Stimulated activated naive CD8-positive, alpha-beta T cell treated with anti-CD3 and anti-CD28 coated beads, Interleukin-15, Interleukin-2, amounts not matched to agents 100 ng/mL and 50 ng/mL, for 24 hours (primary cell): ENCODE results near the gene GABRE.

Experiments
- H3K27ac Mint-ChIP-seq: one replicate; pipeline ENCODE4 v1.8.0; 2021; ENCODE audit warnings: mild to moderate bottlenecking, mixed read lengths
- H3K27me3 Mint-ChIP-seq: one replicate; pipeline ENCODE4 v1.8.0; 2021; ENCODE audit warnings: mixed read lengths
- H3K36me3 Mint-ChIP-seq: one replicate; pipeline ENCODE4 v1.8.0; 2021; ENCODE audit warnings: low read depth, mixed read lengths
- H3K4me1 Mint-ChIP-seq: one replicate; pipeline ENCODE4 v1.8.0; 2021; ENCODE audit warnings: low read depth, mixed read lengths
- H3K4me3 Mint-ChIP-seq: one replicate; pipeline ENCODE4 v1.8.0; 2021; ENCODE audit warnings: mild to moderate bottlenecking, mixed read lengths
- H3K9me3 Mint-ChIP-seq: one replicate; pipeline ENCODE4 v1.8.0; 2021; ENCODE audit warnings: mixed read lengths

GABRE gene, protein sequence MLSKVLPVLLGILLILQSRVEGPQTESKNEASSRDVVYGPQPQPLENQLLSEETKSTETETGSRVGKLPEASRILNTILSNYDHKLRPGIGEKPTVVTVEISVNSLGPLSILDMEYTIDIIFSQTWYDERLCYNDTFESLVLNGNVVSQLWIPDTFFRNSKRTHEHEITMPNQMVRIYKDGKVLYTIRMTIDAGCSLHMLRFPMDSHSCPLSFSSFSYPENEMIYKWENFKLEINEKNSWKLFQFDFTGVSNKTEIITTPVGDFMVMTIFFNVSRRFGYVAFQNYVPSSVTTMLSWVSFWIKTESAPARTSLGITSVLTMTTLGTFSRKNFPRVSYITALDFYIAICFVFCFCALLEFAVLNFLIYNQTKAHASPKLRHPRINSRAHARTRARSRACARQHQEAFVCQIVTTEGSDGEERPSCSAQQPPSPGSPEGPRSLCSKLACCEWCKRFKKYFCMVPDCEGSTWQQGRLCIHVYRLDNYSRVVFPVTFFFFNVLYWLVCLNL

DNA sequence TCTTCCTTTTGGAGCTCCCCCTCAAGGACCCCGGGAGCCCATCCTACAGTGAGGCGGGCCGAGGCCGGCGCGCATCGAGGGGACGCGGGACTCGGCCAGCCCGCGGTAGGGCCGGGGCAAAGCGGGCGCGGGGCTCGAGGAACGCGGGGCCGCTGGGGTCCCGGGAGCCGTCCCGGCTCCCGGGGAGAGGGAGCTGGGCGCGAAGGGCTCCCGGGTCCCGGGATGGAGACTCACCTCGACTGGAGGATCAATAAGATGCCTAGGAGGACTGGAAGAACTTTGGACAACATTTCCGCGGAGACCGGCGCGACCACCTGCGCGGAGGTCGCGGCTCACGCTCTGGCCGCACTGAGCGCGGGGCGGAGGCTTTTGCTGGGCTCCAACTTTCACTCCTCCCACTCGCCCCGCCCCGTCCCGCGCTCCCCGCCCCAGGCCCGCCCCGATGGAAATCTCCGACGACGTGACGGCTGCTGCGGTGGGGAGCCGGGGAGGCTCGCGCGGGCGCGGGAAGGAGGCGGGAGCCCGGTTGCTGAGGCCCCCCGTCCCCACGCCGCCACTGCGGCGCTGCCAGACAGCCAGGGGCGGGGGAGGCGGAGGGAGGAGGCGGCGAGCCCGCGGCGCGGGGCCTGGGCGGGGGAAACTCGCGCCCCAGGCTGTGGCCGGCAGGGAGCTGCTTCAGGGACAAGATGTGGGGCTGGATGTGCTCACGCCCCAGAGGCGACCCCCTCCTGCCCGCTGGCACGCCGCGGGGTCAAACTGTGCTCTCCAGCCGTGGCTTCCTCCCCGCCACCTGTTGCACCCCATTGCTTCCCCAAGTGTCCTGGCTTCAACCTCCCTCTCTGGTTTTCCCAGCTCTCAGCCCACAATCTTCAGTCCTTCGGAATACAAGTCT lies at the start of gene GABRE:
GABRE (minus strand) TSS at position 341 of the 892 bp plus-strand sequence; CDS start at position 290, 51 bp downstream.
- Mint-ChIP-seq H3K27ac (no peak within 1 kb of the TSS), H3K36me3 (no peaks in the 10 kb centered on the region), H3K4me1 (no peaks in the 10 kb centered on the region), H3K4me3 (no peak within 1 kb of the TSS), H3K9me3 (no peaks in the 10 kb centered on the region), H3K27me3 (peaks cover 22% of the 10 kb centered on the region)

DNA sequence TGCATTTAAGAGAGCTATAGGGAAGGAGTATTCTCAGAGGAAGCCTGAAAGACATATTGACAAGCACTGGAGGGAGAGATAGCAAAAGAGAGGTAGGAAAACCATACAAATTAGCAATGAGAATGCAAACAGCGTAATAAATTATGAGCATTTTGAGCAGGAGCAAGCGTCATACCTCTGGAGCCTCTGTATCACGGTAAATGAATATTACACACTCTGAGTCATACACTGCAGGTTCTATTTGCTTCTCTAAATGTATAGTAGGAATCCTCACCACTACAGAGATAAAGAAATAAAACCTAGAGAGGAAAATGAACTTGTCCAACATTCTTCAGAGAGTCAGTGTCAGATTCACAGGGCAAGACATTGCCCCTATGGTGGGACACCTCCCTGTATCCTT lies 46.4 kb upstream of the GABRE start:
- no peaks in the 10 kb centered on the region for H3K4me1 Mint-ChIP-seq
- no peaks in the 10 kb centered on the region for H3K27me3 Mint-ChIP-seq
- H3K36me3 Mint-ChIP-seq: no peaks in the 10 kb centered on the region
- H3K4me3 Mint-ChIP-seq: no peak overlapping the region
- no peak overlapping the region for H3K27ac Mint-ChIP-seq
- H3K9me3 Mint-ChIP-seq: no peaks in the 10 kb centered on the region

GRCh38 chrX:151999813-152000212 lies 25.3 kb upstream of the GABRE start:
- no peaks in the 10 kb centered on the region for H3K27me3 Mint-ChIP-seq

GRCh38 chrX:151997539-151997938 lies 23.1 kb upstream of the GABRE start:
- no peak overlapping the region for H3K4me3 Mint-ChIP-seq
- no peaks in the 10 kb centered on the region for H3K9me3 Mint-ChIP-seq
- H3K36me3 Mint-ChIP-seq: no peaks in the 10 kb centered on the region
- no peaks in the 10 kb centered on the region for H3K4me1 Mint-ChIP-seq
- H3K27me3 Mint-ChIP-seq: no peaks in the 10 kb centered on the region
- no peak overlapping the region for H3K27ac Mint-ChIP-seq

More at GRCh38 chrX:151999813-152000212, 25.3 kb upstream of the GABRE start:
- no peaks in the 10 kb centered on the region for H3K4me1 Mint-ChIP-seq
- no peak overlapping the region for H3K4me3 Mint-ChIP-seq
- no peaks in the 10 kb centered on the region for H3K9me3 Mint-ChIP-seq
- H3K27ac Mint-ChIP-seq: no peak overlapping the region
- no peaks in the 10 kb centered on the region for H3K36me3 Mint-ChIP-seq

DNA sequence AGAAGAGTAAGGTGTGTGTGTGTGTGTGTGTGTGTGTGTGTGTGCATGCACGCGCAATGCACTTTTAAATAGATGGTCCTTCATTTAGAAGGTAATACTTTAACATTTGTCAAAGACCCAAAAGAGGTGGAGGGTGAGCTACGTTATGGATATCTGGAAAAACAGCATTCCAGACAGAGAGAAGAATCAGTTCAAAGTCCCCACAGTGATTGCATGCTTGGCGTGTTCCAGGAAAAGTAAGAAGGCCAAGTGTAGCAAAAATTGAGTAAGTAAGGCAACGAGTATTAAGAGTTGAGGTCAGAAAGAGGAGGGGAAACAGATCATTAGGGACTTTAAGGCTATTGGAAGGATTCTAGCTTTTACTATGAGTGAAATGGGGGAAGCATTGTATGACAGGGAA lies 21.9 kb upstream of the GABRE start:
- Mint-ChIP-seq H3K4me1 (no peaks in the 10 kb centered on the region), H3K9me3 (no peaks in the 10 kb centered on the region), H3K27me3 (no peaks in the 10 kb centered on the region), H3K4me3 (no peak overlapping the region), H3K36me3 (no peaks in the 10 kb centered on the region), H3K27ac (no peak overlapping the region)

GRCh38 chrX:151994476-151994875 lies 20.0 kb upstream of the GABRE start:
- Mint-ChIP-seq H3K36me3 (no peaks in the 10 kb centered on the region), H3K4me3 (no peak overlapping the region), H3K27me3 (no peaks in the 10 kb centered on the region), H3K27ac (no peak overlapping the region), H3K4me1 (no peaks in the 10 kb centered on the region), H3K9me3 (no peaks in the 10 kb centered on the region)

- Mint-ChIP-seq H3K36me3 (no peaks in the 10 kb centered on the region), H3K4me1 (no peaks in the 10 kb centered on the region), H3K4me3 (no peak overlapping the region), H3K9me3 (no peaks in the 10 kb centered on the region), H3K27ac (no peak overlapping the region), H3K27me3 (no peaks in the 10 kb centered on the region)
Observed at GRCh38 chrX:151988706-151989299, 14.3 kb upstream of the GABRE start.

- no peak overlapping the region for H3K27ac Mint-ChIP-seq
- H3K9me3 Mint-ChIP-seq: no peaks in the 10 kb centered on the region
- H3K27me3 Mint-ChIP-seq: no peaks in the 10 kb centered on the region
- H3K4me3 Mint-ChIP-seq: no peak overlapping the region
- H3K4me1 Mint-ChIP-seq: no peaks in the 10 kb centered on the region
- H3K36me3 Mint-ChIP-seq: no peaks in the 10 kb centered on the region
Observed at GRCh38 chrX:151987108-151987507, 12.6 kb upstream of the GABRE start.

- Mint-ChIP-seq H3K27ac (no peak overlapping the region), H3K9me3 (no peaks in the 10 kb centered on the region), H3K36me3 (no peaks in the 10 kb centered on the region), H3K4me3 (no peak overlapping the region), H3K4me1 (no peaks in the 10 kb centered on the region), H3K27me3 (no peaks in the 10 kb centered on the region)
Observed at GRCh38 chrX:151985955-151986354, 11.5 kb upstream of the GABRE start.

DNA sequence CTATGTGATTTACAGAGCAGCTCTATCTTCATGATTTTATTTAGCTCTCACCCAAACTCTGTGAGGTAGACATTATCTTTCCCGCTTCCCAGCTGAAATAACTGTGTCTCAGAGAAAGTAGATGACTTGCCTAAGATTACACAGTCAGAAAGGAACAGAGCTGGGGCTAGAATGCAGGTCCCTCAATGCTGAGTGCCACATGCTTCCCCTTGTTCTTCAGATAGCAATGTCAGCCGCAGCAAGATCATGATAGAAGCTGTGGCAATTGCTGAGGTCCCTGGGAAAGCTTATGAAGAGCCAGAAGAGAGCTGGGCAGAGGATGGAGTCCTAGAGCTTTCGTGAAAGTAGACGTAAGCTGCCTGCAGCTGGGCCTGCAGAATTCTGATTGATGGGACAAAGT lies 11.1 kb upstream of the GABRE start:
- Mint-ChIP-seq H3K4me3 (no peak overlapping the region), H3K27me3 (no peaks in the 10 kb centered on the region), H3K9me3 (no peaks in the 10 kb centered on the region), H3K4me1 (no peaks in the 10 kb centered on the region), H3K27ac (no peak overlapping the region), H3K36me3 (no peaks in the 10 kb centered on the region)

DNA sequence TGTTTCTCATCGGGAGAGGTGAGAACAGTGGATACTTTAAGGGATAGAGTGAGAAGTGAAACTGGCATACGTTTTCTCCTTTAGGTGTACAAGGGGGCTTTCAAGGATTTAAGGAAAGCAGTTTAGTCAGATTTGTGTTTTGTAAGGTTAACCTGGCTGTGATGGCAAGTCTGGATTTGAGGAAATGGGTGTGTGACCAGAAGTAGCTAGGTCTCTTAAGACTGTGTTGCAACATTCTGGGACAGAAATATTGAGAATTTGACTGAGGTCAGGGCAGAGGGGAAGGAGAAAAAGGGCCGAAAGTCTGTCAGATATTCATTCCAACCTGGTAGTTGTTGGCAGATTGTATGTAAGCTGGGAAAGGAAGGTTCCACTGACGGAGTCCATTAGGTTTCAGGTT lies 10.4 kb upstream of the GABRE start:
- Mint-ChIP-seq H3K9me3 (no peaks in the 10 kb centered on the region), H3K27ac (no peak overlapping the region), H3K36me3 (no peaks in the 10 kb centered on the region), H3K4me1 (no peaks in the 10 kb centered on the region), H3K27me3 (no peaks in the 10 kb centered on the region), H3K4me3 (no peak overlapping the region)

GRCh38 chrX:151984328-151984727 lies 9.9 kb upstream of the GABRE start:
- H3K27ac Mint-ChIP-seq: no peak overlapping the region
- no peaks in the 10 kb centered on the region for H3K27me3 Mint-ChIP-seq
- no peaks in the 10 kb centered on the region for H3K9me3 Mint-ChIP-seq
- no peak overlapping the region for H3K4me3 Mint-ChIP-seq
- H3K36me3 Mint-ChIP-seq: no peaks in the 10 kb centered on the region
- H3K4me1 Mint-ChIP-seq: no peaks in the 10 kb centered on the region

DNA sequence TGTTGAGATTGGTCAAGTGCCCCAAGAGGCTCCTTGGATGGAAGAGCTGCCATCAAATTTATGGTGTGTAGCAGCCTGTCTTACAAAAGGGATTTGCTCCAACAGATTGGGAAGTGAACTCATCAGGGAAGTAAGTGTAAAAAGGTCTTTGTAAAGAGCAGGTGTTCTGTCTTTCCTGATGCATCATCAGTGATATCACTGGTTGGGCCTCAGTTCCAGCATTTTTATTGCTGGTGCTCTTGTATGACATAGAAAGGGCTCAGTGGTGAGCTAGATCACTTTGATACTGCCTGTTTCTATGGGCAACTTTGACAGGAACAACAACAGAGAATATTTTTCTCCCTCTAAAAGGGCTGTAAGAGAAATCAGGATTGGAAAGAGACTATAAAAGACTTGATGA lies 8.7 kb upstream of the GABRE start:
- Mint-ChIP-seq H3K9me3 (no peaks in the 10 kb centered on the region), H3K4me3 (no peak overlapping the region), H3K36me3 (no peaks in the 10 kb centered on the region), H3K27ac (no peak overlapping the region), H3K27me3 (no peaks in the 10 kb centered on the region), H3K4me1 (no peaks in the 10 kb centered on the region)

DNA sequence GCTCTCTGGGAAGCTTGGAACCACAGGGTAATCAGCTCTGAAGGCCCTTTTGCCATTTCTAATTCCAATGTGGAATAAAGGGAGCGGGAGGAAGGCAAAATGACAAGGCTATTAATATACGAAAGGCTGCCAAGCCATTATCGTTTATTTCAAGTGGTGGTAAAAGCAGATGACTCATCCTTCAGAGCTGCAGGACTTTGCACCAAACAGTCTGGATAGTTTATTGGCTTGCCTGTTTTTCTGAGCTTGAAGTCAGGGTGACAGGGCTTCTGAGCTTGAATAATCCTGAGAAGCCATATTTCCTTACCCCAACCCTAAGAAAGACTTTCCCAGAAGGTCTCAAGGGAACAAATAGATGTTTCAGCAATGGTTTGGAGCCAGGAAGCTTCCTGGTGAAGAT lies 7.7 kb upstream of the GABRE start:
- Mint-ChIP-seq H3K9me3 (no peaks in the 10 kb centered on the region), H3K4me1 (no peaks in the 10 kb centered on the region), H3K27me3 (no peaks in the 10 kb centered on the region), H3K27ac (no peak overlapping the region), H3K4me3 (no peak overlapping the region), H3K36me3 (no peaks in the 10 kb centered on the region)

DNA sequence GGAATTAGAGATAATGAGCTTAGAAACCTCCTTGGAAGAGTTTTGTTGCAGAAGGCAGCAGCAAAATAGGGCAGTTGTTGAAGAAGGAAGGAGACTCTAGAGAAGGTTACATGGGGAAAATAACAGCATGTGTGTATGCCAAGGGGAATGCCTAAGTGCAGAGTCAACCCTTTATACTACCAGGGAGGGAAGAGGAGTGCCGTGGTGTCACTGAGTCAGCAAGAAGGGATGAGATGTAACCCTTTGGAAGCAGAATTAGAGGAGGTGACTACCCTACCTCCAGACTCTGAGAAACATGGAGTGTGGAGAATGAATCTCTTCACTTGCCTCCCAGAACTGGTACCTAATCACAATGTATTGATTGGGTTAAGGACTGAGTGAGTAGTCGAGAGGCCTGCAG lies 6.7 kb upstream of the GABRE start:
- H3K4me1 Mint-ChIP-seq: no peaks in the 10 kb centered on the region
- H3K36me3 Mint-ChIP-seq: no peaks in the 10 kb centered on the region
- no peaks in the 10 kb centered on the region for H3K27me3 Mint-ChIP-seq
- no peak overlapping the region for H3K4me3 Mint-ChIP-seq
- no peak overlapping the region for H3K27ac Mint-ChIP-seq
- H3K9me3 Mint-ChIP-seq: no peaks in the 10 kb centered on the region
